CD8-positive, alpha-beta memory T cell (primary cell): ENCODE measurements around the gene KRTAP10-10. TPM values are rescaled to one million over a fixed set of nuclear protein-coding genes. Genes with fewer than 3 reads are reported as not detected.
"Not testable (repeated sequence)": the region's sequence is repeated elsewhere in the genome, so short reads cannot be mapped to it uniquely, and the experiment has no call there.

Experiments used
- CTCF ChIA-PET: fragments of 350-600 bp; sonication (Branson Sonifier 250); formaldehyde crosslinking; loops from one replicate; lab custom pipeline; 2021; ENCODE audit warnings: antibody characterized with exemption; lab: Charles Lee
- POLR2A ChIA-PET: fragments of 350-600 bp; sonication (Branson Sonifier 250); formaldehyde crosslinking; loops from one replicate; lab custom pipeline; 2021; ENCODE audit warnings: antibody characterized with exemption; lab: Charles Lee
- DNase-seq, 5 donors: peaks; one replicate each; pipeline versions ENCODE4 v3.0.0 to v3.0.0-alpha.2; 2020 to 2022; ENCODE audit warnings: mixed read lengths in 1 of 5
- H3K27ac ChIP-seq: one replicate; pipeline ENCODE4 v1.7.0; 2013; ENCODE audit warnings: low read depth, mild to moderate bottlenecking, low read length, moderate library complexity
- H3K27me3 ChIP-seq: 2 replicates; pipeline ENCODE4 v1.7.0; 2013; ENCODE audit warnings: low read length, mild to moderate bottlenecking; ENCODE audit not compliant: insufficient read depth, poor library complexity, severe bottlenecking
- H3K36me3 ChIP-seq: 2 replicates; pipeline ENCODE4 v1.7.0; 2013; ENCODE audit warnings: mild to moderate bottlenecking, low read length, moderate library complexity; ENCODE audit not compliant: insufficient read depth
- H3K4me1 ChIP-seq: 2 replicates; pipeline ENCODE4 v1.7.0; 2013; ENCODE audit warnings: mild to moderate bottlenecking, low read length, moderate library complexity; ENCODE audit not compliant: insufficient read depth
- H3K4me3 ChIP-seq: 2 replicates; pipeline ENCODE4 v1.7.0; 2013; ENCODE audit warnings: mild to moderate bottlenecking, low read length
- H3K9me3 ChIP-seq: 2 replicates; pipeline ENCODE4 v1.7.0; 2013; ENCODE audit warnings: mild to moderate bottlenecking, low read length
- H3K27ac Mint-ChIP-seq, 8 donors: one replicate each; pipeline ENCODE4 v1.8.0; 2020 to 2021; ENCODE audit warnings: mixed read lengths in 8 of 8, mild to moderate bottlenecking in 6 of 8, inconsistent platforms in 3 of 8, moderate library complexity in 3 of 8
- H3K27me3 Mint-ChIP-seq, 2 donors: one replicate each; pipeline ENCODE4 v1.8.0; 2020 to 2021; ENCODE audit warnings: mixed read lengths in 2 of 2, mild to moderate bottlenecking in 1 of 2, moderate library complexity in 1 of 2
- H3K36me3 Mint-ChIP-seq, 3 donors: one replicate each; pipeline ENCODE4 v1.8.0; 2020 to 2021; ENCODE audit warnings: mixed read lengths in 3 of 3, inconsistent platforms in 1 of 3, mild to moderate bottlenecking in 1 of 3
- H3K4me1 Mint-ChIP-seq, 3 donors: one replicate each; pipeline ENCODE4 v1.8.0; 2020 to 2021; ENCODE audit warnings: mixed read lengths in 3 of 3, inconsistent platforms in 1 of 3, mild to moderate bottlenecking in 1 of 3
- H3K4me3 Mint-ChIP-seq, 7 donors: one replicate each; pipeline ENCODE4 v1.8.0; 2020 to 2021; ENCODE audit warnings: mixed read lengths in 7 of 7, mild to moderate bottlenecking in 6 of 7, moderate library complexity in 4 of 7, inconsistent platforms in 2 of 7
- H3K9me3 Mint-ChIP-seq, 5 donors: one replicate each; pipeline ENCODE4 v1.8.0; 2020 to 2022; ENCODE audit warnings: mixed read lengths in 5 of 5, mild to moderate bottlenecking in 3 of 5, moderate library complexity in 2 of 5, inconsistent platforms in 1 of 5
- polyA plus RNA-seq: library from polyadenylated mRNA; unstranded; fragments of 300-500 nt; fragmentation: Illumina TruSeq; gene quantifications from one replicate; pipeline ENCODE4 v1.2.3, GENCODE V29; 2021
- total RNA-seq, 2 experiments: library from RNA; stranded (reverse); gene quantifications; one replicate each; pipeline ENCODE4 v1.2.3, GENCODE V29; 2021

Gene KRTAP10-10
- total and polyA plus RNA-seq, 3 experiments from 2014 or later, result not detected

- Histone ChIP-seq H3K27me3 (no peaks in the 10 kb centered on the region), H3K27ac (peak overlapping the region; percentile 67), H3K4me1 (peaks cover 64% of the 10 kb centered on the region), H3K4me3 (peak overlapping the region; percentile 38), H3K36me3 (no peaks in the 10 kb centered on the region), H3K9me3 (peaks cover 9% of the 10 kb centered on the region)
- CTCF ChIA-PET, result interaction anchor here (0.9 to 2.1 kb wide), 8 partner anchors 9 to 148 kb away, joined by 3 to 11 read pairs (median 4); partner anchors contain the start of gene KRTAP12-1
- POLR2A ChIA-PET, result interaction anchor here (1.7 to 1.8 kb wide), 2 partner anchors 40 to 143 kb away, joined by 4 to 23 read pairs; partner anchors contain the start of gene UBE2G2
- DNase-seq, result no peak
- Mint-ChIP-seq H3K27me3 (peaks cover 0 to 6% of the 10 kb centered on the region in 2 donors), H3K4me3 (peak overlapping the region; percentile 37 to 85 (median 71)), H3K36me3 (peaks cover 8 to 18% (median 13%) of the 10 kb centered on the region in 3 donors), H3K4me1 (peaks cover 63 to 68% (median 66%) of the 10 kb centered on the region in 3 donors), H3K27ac (peak overlapping the region; percentile 91 to 99 (median 96)), H3K9me3 (peaks cover 11 to 33% (median 18%) of the 10 kb centered on the region in 5 donors)
These were observed 21.4 kb downstream of the KRTAP10-10 start for GRCh38 chr21:44658541-44658910.

DNA sequence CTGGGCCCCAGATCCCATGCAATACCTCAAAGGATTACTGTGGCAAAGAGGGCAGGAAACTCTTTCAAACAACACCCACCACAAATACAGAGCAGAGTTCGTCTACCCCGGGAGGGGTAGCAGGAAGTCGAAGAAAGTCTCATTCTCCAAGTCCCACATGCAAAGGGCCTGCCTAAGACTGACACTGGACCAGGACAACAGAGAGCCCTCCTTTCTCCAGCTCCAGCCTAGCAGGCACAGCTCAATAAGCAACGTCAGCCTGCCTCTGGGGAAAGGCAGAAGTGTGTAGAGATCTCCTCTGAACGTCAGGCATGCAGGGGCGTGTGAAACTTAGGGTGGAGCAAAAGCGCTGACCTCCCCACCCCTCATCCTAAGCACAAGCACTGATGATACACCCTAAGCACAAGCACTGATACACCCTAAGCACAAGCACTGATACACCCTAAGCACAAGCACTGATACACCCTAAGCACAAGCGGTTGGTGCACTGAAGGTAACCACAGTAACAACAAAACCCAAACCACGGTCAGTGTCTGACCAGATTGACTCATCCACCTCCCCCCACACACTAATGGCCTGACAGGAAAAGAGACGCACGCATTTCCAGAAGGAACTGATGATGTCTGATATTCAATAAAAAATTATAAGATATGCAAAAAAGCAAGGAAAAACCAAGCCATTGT is 21.9 kb downstream of the KRTAP10-10 start:
- H3K36me3 Mint-ChIP-seq, result peaks cover 8 to 22% (median 13%) of the 10 kb centered on the region in 3 donors
- ChIA-PET CTCF (interaction anchor here (0.9 to 2.1 kb wide), 4 partner anchors 10 to 149 kb away, joined by 3 to 7 read pairs (median 5); no protein-coding TSS in a partner anchor), POLR2A (interaction anchor here (1.8 kb wide), 1 partner anchor 40 kb away, joined by 23 read pairs; no protein-coding TSS in a partner anchor)
- Histone ChIP-seq H3K4me3 (peak overlapping the region; percentile 38), H3K36me3 (no peaks in the 10 kb centered on the region), H3K9me3 (peaks cover 9% of the 10 kb centered on the region), H3K4me1 (peaks cover 59% of the 10 kb centered on the region), H3K27me3 (no peaks in the 10 kb centered on the region), H3K27ac (peak overlapping the region; percentile 67)
- H3K4me3 Mint-ChIP-seq, result peak overlapping the region; percentile 37 to 85 (median 71)
- peak in 2 of 5 donors; percentile 45 to 62 for DNase-seq
- H3K9me3 Mint-ChIP-seq, result peaks cover 8 to 31% (median 22%) of the 10 kb centered on the region in 5 donors
- H3K4me1 Mint-ChIP-seq, result peaks cover 58 to 63% (median 60%) of the 10 kb centered on the region in 3 donors
- peaks cover 0 to 6% of the 10 kb centered on the region in 2 donors for H3K27me3 Mint-ChIP-seq
- H3K27ac Mint-ChIP-seq, result peak overlapping the region; percentile 91 to 99 (median 96)

- H3K27me3 ChIP-seq, H3K4me3 Mint-ChIP-seq, H3K27ac ChIP-seq, H3K4me3 ChIP-seq, H3K27me3 Mint-ChIP-seq, DNase-seq, POLR2A ChIA-PET, H3K9me3 ChIP-seq, CTCF ChIA-PET, H3K36me3 ChIP-seq: not testable (repeated sequence)
- Mint-ChIP-seq H3K9me3 (peaks cover 4 to 22% (median 12%) of the 10 kb centered on the region in 5 donors), H3K36me3 (peaks cover 7 to 20% (median 8%) of the 10 kb centered on the region in 3 donors), H3K4me1 (peaks cover 38 to 39% (median 38%) of the 10 kb centered on the region in 3 donors), H3K27ac (peak overlapping the region in 1 of 8 donors; percentile 6)
- H3K4me1 ChIP-seq, result peaks cover 34% of the 10 kb centered on the region
These were observed 24.4 kb downstream of the KRTAP10-10 start for GRCh38 chr21:44661567-44661966.

DNA sequence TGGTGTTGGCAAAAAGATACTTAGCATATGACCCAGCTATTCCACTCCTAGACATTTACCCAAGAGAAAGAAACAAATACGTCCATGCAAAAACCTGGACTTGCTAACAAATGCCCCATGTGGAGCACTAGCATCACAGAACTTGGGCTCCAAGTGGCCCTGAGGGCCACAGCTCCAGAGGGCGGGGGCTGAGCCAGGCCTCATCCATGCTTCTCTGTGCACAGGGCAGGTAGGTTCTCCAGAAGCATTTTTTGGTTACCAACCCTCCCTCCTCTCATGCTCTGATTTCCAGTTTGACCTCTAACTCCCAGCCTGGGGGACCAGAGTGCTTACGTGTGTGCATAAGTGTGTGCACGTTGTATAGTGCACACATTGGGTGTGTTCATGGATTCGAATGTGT is 27.5 kb downstream of the KRTAP10-10 start:
- Histone ChIP-seq H3K27me3 (no peaks in the 10 kb centered on the region), H3K4me1 (peaks cover 4% of the 10 kb centered on the region), H3K9me3 (no peaks in the 10 kb centered on the region), H3K36me3 (no peaks in the 10 kb centered on the region), H3K27ac (no peak overlapping the region), H3K4me3 (no peak overlapping the region)
- no peak overlapping the region for H3K27ac Mint-ChIP-seq
- H3K4me1 Mint-ChIP-seq, result peaks cover 6 to 8% (median 7%) of the 10 kb centered on the region in 3 donors
- H3K9me3 Mint-ChIP-seq, result peaks cover 0 to 18% (median 7%) of the 10 kb centered on the region in 5 donors
- no peak overlapping the region for H3K4me3 Mint-ChIP-seq
- H3K36me3 Mint-ChIP-seq, result peaks cover 0 to 24% (median 6%) of the 10 kb centered on the region in 3 donors
- no peak for DNase-seq
- CTCF ChIA-PET, result no interaction called here
- peaks cover 4 to 6% of the 10 kb centered on the region in 2 donors for H3K27me3 Mint-ChIP-seq
- POLR2A ChIA-PET, result no interaction called here

DNA sequence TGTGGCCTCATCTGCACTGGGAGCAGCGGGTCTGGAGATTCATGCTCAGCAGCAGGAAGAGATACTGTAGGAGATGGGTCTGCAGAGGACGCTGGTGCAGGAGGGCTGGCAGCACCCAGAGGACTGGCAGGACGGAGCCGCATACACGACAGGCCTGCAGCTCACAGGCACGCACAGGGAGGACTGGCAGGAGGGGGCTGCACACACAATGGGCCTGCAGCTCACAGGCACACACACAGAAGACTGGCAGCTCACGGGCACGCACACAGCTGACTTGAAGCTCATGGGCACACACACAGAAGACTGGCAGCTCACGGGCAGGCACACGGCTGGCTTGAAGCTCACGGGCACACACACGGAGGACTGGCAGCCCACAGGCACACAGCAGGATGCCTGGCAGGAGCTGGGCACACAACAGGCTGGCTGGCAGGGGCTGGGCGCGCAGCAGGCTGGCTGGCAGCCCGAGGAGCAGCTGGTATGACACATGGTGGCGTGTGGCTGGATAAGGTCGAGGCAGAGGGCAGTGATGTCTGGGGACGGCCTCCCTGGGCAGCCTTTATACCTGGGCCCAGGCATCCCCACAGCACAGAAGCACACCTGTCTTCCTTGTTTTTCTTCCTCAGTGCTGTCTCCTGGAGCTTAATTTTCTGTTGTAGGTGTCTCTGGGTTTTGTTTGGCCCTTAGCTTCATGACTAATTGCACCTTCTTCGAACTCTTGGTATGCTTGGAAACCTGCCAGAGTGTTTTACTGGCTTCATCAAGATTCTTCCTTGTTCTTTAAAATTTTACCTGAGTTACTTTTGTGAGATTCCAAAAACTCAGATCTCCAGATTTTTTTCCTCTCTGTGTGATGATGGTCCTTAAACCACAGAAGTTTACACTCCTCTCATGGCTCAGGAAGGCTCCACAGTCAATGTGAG is 29.5 kb downstream of the KRTAP10-10 start, which contains the start of gene KRTAP12-2:
Gene KRTAP12-2 (minus strand): TSS at position 527 of the 920 bp plus-strand sequence. CDS start 41 bp downstream, at position 486.
- Mint-ChIP-seq H3K4me1 (no peaks in the 10 kb centered on the region), H3K9me3 (peaks cover 2 to 25% (median 9%) of the 10 kb centered on the region in 5 donors), H3K27me3 (peaks cover 5 to 6% of the 10 kb centered on the region in 2 donors), H3K4me3 (no peak within 1 kb of the TSS), H3K36me3 (peaks cover 0 to 20% (median 4%) of the 10 kb centered on the region in 3 donors), H3K27ac (peak within 1 kb of the TSS in 1 of 8 donors; percentile 95)
- Histone ChIP-seq H3K36me3 (no peaks in the 10 kb centered on the region), H3K9me3 (no peaks in the 10 kb centered on the region), H3K27ac (no peak within 1 kb of the TSS), H3K4me1 (no peaks in the 10 kb centered on the region), H3K27me3 (no peaks in the 10 kb centered on the region), H3K4me3 (no peak within 1 kb of the TSS)
- DNase-seq, result no peak
- ChIA-PET CTCF (no interaction called here), POLR2A (interaction anchor here (0.5 to 0.7 kb wide), 2 partner anchors 31 to 1618 kb away, joined by 3 to 5 read pairs; no protein-coding TSS in a partner anchor)

- CTCF ChIA-PET, result no interaction called here
- Mint-ChIP-seq H3K36me3 (peaks cover 0 to 21% (median under 1%) of the 10 kb centered on the region in 3 donors), H3K9me3 (peaks cover 6 to 27% (median 16%) of the 10 kb centered on the region in 5 donors), H3K4me1 (no peaks in the 10 kb centered on the region), H3K4me3 (no peak overlapping the region), H3K27me3 (peaks cover 4 to 6% of the 10 kb centered on the region in 2 donors), H3K27ac (no peak overlapping the region)
- DNase-seq, result no peak
- Histone ChIP-seq H3K36me3 (no peaks in the 10 kb centered on the region), H3K4me1 (no peaks in the 10 kb centered on the region), H3K27ac (no peak overlapping the region), H3K4me3 (no peak overlapping the region), H3K9me3 (no peaks in the 10 kb centered on the region), H3K27me3 (no peaks in the 10 kb centered on the region)
- POLR2A ChIA-PET, result interaction anchor here (0.7 kb wide), 1 partner anchor 30 kb away, joined by 5 read pairs; no protein-coding TSS in a partner anchor
These were observed 30.5 kb downstream of the KRTAP10-10 start for GRCh38 chr21:44667612-44668011.

GRCh38 chr21:44670642-44671432 is 33.7 kb downstream of the KRTAP10-10 start:
- peaks cover 0 to 1% (median 0%) of the 10 kb centered on the region in 3 donors for H3K4me1 Mint-ChIP-seq

More at GRCh38 chr21:44670642-44671432, 33.7 kb downstream of the KRTAP10-10 start:
- Mint-ChIP-seq H3K27me3 (peaks cover 4 to 6% of the 10 kb centered on the region in 2 donors), H3K27ac (peak overlapping the region in 1 of 8 donors; percentile 54), H3K36me3 (peaks cover 0 to 38% (median 3%) of the 10 kb centered on the region in 3 donors), H3K4me3 (no peak overlapping the region), H3K9me3 (peaks cover 14 to 35% (median 29%) of the 10 kb centered on the region in 5 donors)
- Histone ChIP-seq H3K9me3 (no peaks in the 10 kb centered on the region), H3K36me3 (no peaks in the 10 kb centered on the region), H3K4me1 (no peaks in the 10 kb centered on the region), H3K27me3 (no peaks in the 10 kb centered on the region), H3K27ac (no peak overlapping the region), H3K4me3 (no peak overlapping the region)
- CTCF ChIA-PET, result no interaction called here
- POLR2A ChIA-PET, result no interaction called here
- no peak for DNase-seq
